Measurements from ENCODE around the gene OR4D11. TPM values are rescaled to one million over a fixed set of nuclear protein-coding genes. Genes with fewer than 3 reads are reported as not detected.

Gene OR4D11
- polyA plus RNA-seq, 1 donor (not counting 4 experiments of a cell fraction or from before 2014, with no cell fraction given), result not detected

GRCh38 chr11:59501931-59502330, 1.4 kb upstream of the OR4D11 start:
- no peak for TF ChIP-seq CTCF (optimal IDR thresholded peaks at IDR 0.05 in 1 of 3, IDR thresholded peaks at IDR 0.05 in 1 of 3, conservative IDR thresholded peaks at IDR 0.05 in 1 of 3; ENCODE audit: extremely low read depth in 1 of 3, insufficient read depth in 2 of 3, low read length in 3 of 3)
- no peak for TF ChIP-seq EZH2 (IDR thresholded peaks at IDR 0.05; ENCODE audit: low read length)
- FAIRE-seq, result no peak

GRCh38 chr11:59510941-59511589, 7.7 kb downstream of the OR4D11 start, which contains the start of gene OR4D9:
OR4D9 (plus strand) TSS chr11:59511539; CDS start chr11:59514913, 3,374 bp downstream.
- DNase-seq (ENCODE audit: low read depth, low spot score) (no peak), FAIRE-seq (no peak)
- Histone ChIP-seq H3K27me3 (ENCODE audit: control insufficient read depth, extremely low read depth, insufficient read depth, low read length) (no peaks in the 10 kb centered on the region), H3K9ac (ENCODE audit: control insufficient read depth, extremely low read depth, insufficient read depth, low read length) (no peak within 1 kb of the TSS), H3K4me1 (ENCODE audit: control insufficient read depth, extremely low read depth, insufficient read depth, low read length) (no peaks in the 10 kb centered on the region), H4K20me1 (ENCODE audit: control insufficient read depth, extremely low read depth, insufficient read depth, low read length) (no peaks in the 10 kb centered on the region), H3K4me2 (ENCODE audit: control insufficient read depth, extremely low read depth, insufficient read depth, low read depth, low read length) (no peak within 1 kb of the TSS), H2AFZ (ENCODE audit: control insufficient read depth, low read length) (no peak within 1 kb of the TSS), H3K27ac (ENCODE audit: control insufficient read depth, insufficient read depth, low read length) (no peak within 1 kb of the TSS), H3K9me1 (ENCODE audit: control insufficient read depth, extremely low read depth, insufficient read depth, low read length) (no peaks in the 10 kb centered on the region), H3K36me3 (ENCODE audit: control insufficient read depth in 2 of 2, extremely low read depth in 1 of 2, insufficient read depth in 2 of 2, low read length in 2 of 2) (no peaks in the 10 kb centered on the region), H3K79me2 (ENCODE audit: control insufficient read depth, insufficient read depth, low read length) (no peaks in the 10 kb centered on the region), H3K4me3 (ENCODE audit: control insufficient read depth in 2 of 3, extremely low read depth in 1 of 3, insufficient read depth in 2 of 3, low read depth in 1 of 3, low read length in 3 of 3) (no peak within 1 kb of the TSS), H3K9me3 (ENCODE audit: control insufficient read depth, low read depth, low read length) (no peaks in the 10 kb centered on the region)
- TF ChIP-seq CTCF (optimal IDR thresholded peaks at IDR 0.05 in 1 of 3, IDR thresholded peaks at IDR 0.05 in 1 of 3, conservative IDR thresholded peaks at IDR 0.05 in 1 of 3; ENCODE audit: extremely low read depth in 1 of 3, insufficient read depth in 2 of 3, low read length in 3 of 3) (no peak), EZH2 (IDR thresholded peaks at IDR 0.05; ENCODE audit: low read length) (no peak)
- dilution Hi-C loops (cut with MboI; ENCODE audit: extremely low pct_ligation_motif_present, low sequenced_read_pairs), result no loop called here

More at GRCh38 chr11:59501931-59502330, 1.4 kb upstream of the OR4D11 start:
- H3K36me3 ChIP-seq (ENCODE audit: control insufficient read depth in 2 of 2, extremely low read depth in 1 of 2, insufficient read depth in 2 of 2, low read length in 2 of 2), result no peaks in the 10 kb centered on the region
- H4K20me1 ChIP-seq (ENCODE audit: control insufficient read depth, extremely low read depth, insufficient read depth, low read length), result no peaks in the 10 kb centered on the region
- no peak overlapping the region for H3K9ac ChIP-seq (ENCODE audit: control insufficient read depth, extremely low read depth, insufficient read depth, low read length)
- H3K27ac ChIP-seq (ENCODE audit: control insufficient read depth, insufficient read depth, low read length), result no peak overlapping the region
- H3K79me2 ChIP-seq (ENCODE audit: control insufficient read depth, insufficient read depth, low read length), result no peaks in the 10 kb centered on the region
- dilution Hi-C loops (cut with MboI; ENCODE audit: extremely low pct_ligation_motif_present, low sequenced_read_pairs), result no loop called here
- DNase-seq (ENCODE audit: low read depth, low spot score), result no peak
- H3K4me2 ChIP-seq (ENCODE audit: control insufficient read depth, extremely low read depth, insufficient read depth, low read depth, low read length), result no peak overlapping the region
- no peak overlapping the region for H2AFZ ChIP-seq (ENCODE audit: control insufficient read depth, low read length)
- H3K4me3 ChIP-seq (ENCODE audit: control insufficient read depth in 2 of 3, extremely low read depth in 1 of 3, insufficient read depth in 2 of 3, low read depth in 1 of 3, low read length in 3 of 3), result no peak overlapping the region
- H3K4me1 ChIP-seq (ENCODE audit: control insufficient read depth, extremely low read depth, insufficient read depth, low read length), result no peaks in the 10 kb centered on the region
- no peaks in the 10 kb centered on the region for H3K9me1 ChIP-seq (ENCODE audit: control insufficient read depth, extremely low read depth, insufficient read depth, low read length)
- H3K9me3 ChIP-seq (ENCODE audit: control insufficient read depth, low read depth, low read length), result no peaks in the 10 kb centered on the region
- H3K27me3 ChIP-seq (ENCODE audit: control insufficient read depth, extremely low read depth, insufficient read depth, low read length), result no peaks in the 10 kb centered on the region

Data from keratinocyte (primary cell).